GM18868 (cell line): ENCODE results near the gene NBEA.

Source experiments
- ATAC-seq: cut with Tn5 transposase; IDR thresholded peaks from one replicate; pipeline ENCODE4 v1.9.1; 2021; ENCODE audit warnings: mild to moderate bottlenecking, moderate library complexity; ENCODE audit not compliant: unreplicated experiment

The NBEA gene

DNA sequence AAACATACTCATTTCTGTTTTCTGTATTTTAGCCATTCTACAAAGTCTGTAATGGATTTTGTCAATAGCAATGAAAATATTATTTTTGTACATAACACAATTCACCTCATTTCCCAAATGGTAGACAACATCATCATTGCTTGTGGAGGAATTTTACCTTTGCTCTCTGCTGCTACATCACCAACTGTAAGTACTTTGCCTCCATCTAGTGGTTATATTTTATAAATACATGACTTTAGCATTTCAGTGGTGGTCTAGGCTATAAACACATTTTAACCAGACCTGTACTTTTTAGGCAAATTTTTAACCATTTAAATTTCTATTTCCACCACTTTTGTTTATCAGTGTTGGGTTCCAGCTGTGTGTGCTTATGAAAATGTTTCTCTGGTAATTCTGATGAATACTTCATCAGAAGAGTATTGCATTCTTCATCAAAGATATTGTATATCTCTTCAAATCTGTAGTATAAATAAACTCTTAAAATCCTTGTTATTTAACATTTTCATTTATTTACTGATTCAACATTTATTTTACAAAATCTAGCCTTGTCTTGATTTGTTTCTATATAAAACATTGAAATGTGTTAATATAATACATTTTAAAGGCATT is 222.4 kb downstream of the NBEA start:
- ATAC-seq = peak; percentile 61

DNA sequence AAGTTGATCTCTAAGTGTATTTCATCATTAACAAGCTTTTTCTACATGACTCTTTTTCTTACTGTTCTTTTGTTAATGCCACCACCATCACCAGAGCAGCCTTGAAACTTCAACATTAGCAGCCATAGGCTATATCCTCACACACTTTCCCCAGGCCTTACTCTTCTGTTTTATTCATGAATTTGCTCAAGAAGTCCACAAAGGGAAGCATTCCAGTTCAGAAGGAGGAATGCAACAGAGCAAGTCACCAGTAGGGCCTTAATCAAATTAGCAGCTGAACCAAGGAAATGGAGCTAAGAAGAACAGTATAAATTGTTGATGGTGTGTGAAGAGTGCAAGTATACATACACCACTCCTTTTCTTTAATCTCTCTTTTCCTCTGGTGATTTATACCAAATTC is 223.1 kb downstream of the NBEA start:
- no peak for ATAC-seq

DNA sequence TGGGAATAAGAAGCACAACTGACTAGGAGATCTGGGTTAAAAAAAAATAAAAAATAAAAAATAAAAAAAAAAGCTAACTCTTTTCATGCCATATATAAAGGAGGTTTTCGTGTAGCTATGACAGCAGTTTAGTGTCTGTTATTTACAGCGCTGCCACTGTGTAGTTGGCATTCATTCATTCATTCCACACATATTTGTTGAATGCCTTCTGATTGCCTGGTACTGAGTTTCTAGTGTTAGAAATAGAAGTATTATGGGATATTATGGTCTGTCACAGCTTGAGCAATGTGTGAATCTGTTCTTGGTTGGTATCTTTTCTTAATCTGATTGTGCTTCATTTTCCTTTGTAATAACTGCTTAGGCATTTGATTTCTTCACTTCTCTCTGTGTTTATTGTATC is 237.4 kb downstream of the NBEA start:
- ATAC-seq = no peak

DNA sequence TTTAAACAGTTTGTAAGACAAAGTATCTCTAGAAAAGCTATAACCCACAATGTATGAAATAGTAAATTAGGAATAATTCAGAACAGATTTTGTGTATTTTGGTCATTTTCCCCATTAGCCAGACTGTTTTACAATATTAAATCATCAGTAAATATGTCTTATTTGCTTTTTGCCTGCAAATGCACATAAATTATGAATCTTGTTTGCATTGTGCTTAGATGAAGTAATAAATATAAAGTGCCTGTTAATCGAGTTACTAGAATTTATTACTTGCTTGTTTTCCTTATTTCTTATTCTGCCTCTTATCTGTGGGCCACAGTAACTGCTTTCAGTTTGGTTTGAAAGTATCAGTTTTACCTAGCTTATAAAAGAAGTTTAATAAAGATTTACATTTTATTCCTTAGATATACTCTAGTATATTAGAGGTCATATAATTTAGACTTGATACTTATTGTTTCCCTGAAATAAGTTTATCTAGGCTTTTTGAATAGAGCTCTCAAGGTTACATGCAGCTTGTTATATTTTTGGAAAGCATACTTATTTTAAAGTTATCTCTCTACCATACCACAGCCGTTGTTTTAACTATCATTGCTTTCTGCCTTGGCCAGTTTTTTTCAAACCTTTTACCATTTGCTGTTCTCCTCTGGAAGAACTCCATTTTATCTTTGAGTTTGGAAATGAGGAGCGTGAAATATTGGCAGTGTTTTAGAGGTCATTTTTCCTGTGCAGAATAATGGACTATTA is 238.0 kb downstream of the NBEA start:
- no peak for ATAC-seq

DNA sequence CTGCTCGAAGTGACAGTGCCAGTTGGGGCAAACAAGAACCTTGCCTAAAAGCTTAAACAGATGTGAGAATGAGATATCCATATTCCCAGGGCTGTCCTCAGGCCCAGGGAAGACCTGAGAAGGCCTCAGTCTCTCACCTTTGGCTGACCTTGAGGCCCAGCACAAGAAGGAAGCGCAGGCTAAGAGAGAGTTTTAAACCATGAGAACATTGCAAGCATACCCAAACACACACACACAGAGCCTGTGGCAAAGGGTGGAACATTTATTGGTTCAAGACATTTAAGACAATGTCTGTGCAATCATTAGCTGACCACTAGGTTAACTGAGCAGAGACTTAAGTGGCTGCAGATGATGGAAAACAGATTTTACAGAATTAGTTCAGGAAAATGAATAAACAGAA is 248.2 kb downstream of the NBEA start:
- no peak for ATAC-seq

DNA sequence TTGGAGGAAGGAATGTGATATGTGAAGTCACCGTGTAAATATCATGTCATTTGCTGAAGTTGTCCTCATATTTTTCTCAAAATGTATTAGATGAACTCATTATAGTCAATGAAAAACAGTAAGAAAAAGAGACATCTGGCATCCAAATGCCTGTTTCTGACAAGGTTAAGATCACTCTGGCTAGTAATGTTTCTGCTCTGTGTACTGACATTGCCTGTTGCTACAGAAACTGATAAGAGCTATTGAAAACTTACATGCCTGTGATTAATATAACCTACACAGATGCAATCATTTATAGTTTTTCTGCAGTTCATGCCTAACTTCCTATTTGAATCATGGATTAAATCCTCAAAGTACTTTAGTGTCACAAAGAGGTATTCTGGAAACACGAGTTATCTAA is 249.8 kb downstream of the NBEA start:
- ATAC-seq = no peak

DNA sequence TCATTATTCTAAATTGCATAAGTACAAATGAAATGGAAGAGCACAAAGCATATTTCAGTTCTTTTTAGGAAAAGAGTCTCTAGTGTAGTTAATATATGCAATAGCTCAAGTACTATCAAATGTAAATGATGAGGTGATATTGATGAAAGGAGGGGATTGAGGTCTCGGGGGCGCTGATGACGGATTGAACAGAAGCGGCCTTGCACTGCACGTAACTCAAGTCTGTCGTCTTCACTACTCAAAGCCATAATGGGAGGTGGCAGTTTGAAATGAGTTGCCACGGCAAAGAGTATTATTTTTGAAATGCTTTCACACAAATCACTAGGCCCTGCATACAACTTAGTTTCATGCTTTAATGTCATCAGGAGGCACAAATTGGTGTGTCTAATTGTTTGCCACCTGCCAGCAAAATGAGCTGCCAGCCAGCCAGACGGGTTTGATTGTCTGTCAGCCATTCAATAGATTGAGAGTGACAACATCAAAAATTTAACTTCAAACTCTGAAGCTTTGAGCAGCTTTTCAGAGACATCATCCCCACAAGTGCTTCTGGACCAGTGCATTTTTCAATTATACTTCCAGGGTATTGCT is 256.6 kb downstream of the NBEA start:
- ATAC-seq = no peak

DNA sequence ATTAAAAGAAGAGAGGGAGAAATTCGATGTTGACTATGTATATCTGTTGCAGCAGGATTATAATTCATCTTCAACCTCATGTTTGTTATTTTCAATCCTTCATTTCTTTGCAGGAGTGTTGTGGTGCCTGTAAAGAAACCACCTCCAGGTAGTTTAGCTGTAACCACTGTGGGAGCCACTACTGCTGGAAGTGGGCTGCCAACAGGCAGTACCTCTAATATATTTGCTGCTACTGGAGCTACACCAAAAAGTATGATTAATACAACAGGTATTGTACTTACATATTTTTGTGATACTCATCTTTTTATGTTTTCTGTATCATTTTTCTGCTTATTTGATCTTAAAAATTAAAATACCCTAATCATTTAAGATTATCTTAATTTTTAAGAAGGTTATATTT is 266.5 kb downstream of the NBEA start:
- no peak for ATAC-seq

DNA sequence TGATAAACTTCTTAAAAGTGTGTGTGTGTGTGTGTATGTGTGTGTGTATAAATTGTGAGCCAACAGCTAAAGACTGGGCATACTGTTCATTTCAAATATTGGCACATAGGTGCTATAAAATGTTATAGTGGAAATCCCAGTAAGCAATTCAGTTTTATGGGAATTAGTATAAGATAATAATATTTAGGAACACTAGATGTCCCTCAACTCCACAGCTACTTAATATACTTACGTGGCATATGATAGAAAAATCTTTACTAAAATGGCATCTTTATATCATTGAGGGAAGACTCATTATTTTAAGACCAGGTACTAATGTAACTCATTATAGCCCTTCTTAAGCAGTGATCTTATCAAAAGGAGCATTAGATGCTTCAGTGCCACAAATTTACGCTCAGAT is 268.2 kb downstream of the NBEA start:
- no peak for ATAC-seq

DNA sequence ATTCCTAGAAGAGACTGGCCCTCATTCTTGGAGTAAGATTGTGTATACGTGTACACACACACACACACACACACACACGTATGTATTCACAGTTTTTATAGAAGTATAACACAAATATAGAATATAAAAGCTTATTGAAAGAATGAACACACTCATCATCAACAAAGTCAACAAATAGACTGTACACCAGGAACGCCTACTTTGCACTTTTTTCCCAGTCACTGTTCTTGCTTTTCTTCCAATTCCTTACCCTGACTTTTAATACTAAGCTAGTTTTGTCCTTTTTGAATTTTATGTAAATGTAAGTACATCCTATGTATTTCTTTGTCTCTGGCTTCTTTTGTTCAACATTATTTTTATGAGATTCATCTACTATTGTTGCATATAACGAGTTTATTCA is 269.9 kb downstream of the NBEA start:
- ATAC-seq = no peak

DNA sequence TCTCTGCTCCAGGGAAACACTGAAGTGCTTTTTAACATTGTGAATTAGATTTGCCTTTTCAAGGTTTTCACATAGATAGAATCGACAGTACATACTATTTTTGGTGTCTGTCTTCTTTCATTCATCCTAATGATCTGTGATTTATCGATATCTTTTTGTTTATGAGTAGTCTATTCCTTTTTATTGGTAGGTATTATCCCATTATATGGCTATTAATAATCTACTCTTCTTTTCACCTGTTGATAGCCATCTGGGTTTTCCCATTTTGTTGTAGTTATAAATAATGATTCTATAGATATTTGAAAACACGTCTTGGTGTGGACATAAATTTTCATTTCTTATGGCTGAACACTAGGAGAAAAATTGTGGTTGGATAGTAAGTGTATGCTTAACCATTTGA is 271.8 kb downstream of the NBEA start:
- no peak for ATAC-seq

DNA sequence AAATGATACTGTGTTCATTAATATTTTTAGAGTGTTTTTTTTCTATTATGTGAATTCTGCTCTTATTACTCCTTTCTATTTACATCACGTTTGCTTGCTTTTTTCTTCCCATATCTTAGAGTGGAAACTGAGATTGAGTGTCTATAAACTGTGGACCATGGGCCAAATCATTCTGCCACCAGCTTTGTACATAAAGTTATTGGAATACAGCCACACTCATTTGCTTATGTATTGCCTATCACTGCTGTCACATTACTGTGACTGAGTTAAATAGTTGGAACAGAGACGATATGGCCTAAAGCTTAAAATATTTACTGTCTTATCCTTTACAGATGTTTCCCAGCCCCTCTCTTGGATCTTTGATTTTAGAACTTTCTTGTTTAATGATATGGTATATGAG is 274.1 kb downstream of the NBEA start:
- ATAC-seq = no peak

DNA sequence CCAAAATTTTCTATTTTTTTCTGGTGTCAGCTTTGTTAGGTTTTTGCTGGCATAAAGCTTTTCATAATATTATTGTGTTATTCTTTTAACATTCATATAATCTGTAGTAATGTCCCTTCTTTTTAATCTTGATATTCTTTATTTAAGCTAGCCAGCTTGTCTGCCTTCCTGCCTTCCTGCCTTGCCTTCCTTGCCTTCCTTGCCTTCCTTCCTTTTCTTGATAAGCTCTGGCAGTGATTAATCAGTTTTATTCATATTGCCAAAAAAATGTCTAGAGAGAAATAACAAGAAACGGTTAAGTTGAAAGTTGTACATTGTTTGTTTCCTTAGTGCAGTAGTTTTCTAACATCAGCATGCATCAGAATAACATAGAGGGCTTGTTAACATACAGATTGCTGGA is 277.0 kb downstream of the NBEA start:
- no peak for ATAC-seq

DNA sequence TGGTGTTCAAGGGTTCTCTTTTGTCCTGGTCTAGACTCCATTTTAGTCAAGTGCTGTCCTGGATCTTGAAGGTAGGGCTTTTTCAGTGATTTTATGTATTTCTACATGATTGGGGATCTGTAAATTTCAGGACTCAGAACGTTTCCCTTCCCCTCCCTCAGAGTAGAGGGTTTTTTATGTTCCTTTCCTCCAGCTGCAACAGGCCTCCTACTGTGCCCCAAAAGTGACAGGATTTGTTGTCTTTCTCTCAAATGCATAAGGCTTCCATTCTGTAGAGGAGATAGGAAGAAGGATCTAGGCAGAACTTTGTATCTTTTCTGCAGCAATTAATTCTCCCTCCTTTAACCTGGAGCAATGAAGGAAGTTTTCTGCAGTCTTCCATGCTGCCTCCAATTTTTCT is 283.1 kb downstream of the NBEA start:
- ATAC-seq = no peak

DNA sequence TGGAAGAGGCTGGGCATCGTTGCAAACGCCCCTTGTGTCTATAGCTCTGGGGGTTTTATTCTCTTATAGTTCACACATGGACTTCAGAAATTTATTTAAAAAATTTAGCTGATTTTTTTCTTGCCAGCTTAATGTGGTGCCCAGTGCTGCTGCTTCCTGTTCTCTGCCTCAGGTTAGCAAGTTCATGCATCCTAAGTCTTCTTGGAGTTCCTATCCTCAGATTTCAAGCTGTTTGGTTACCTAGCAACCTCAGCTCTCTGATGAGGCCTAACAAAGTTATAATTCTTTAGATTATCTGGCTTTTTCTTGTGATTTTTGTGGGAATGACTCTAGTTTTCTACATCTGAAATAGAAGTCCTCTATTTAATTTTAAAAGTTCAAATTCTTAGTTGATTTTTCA is 283.5 kb downstream of the NBEA start:
- no peak for ATAC-seq

DNA sequence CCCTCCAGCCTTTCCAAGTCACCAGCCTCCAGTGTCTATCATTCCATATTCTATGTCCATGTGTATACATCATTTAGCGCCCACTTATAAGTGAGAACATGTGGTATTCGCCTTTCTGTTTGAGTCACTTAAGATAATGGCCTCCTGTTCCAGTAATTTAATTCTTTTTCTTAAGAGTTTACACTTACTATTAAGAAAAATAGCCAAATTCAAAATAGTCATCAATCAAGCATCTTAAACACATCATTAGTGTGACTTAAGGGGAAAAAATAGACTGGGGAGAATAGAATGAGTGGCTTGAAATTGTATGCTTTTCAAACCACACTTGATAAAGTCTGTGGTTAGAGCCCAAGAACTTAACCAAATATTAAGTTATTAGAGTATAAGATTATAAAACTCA is 286.5 kb downstream of the NBEA start:
- no peak for ATAC-seq

DNA sequence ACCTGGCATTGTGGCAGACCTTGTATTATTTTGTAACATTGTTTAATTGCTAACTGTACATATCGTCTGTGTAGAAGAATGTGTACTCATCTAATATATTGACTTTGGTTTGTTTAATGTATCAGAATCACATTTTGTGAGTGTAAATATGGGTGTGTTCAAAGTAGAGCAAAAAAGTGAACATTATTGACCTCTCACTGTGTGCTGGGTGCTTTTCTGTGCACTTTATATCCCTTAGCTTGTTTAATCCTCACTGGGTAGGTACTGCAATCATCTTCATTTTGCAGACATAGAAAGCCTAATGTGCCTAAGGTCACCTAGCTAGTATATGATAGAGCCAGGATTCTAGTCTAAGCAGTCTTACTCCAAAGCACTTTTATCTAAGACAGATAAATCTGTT is 289.4 kb downstream of the NBEA start:
- ATAC-seq = no peak

DNA sequence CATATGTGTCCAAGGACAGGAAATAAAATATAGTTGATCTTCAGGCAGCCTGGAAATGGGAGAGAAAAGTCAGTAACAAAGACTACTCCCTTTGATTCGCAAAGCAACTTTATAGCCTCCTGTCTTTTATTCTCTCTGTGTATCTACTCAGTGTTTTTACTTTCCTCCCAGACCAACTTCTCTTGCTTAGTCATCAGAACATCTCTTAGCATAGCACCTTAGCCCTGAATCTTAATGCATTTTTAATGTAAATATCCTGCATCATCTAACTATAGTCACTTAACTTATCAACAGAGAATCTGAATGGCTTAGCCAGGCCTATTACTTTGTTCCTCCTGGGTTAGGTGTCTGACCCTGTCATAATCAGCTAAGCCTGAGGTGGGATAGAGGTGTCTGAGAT is 296.2 kb downstream of the NBEA start:
- ATAC-seq = no peak

DNA sequence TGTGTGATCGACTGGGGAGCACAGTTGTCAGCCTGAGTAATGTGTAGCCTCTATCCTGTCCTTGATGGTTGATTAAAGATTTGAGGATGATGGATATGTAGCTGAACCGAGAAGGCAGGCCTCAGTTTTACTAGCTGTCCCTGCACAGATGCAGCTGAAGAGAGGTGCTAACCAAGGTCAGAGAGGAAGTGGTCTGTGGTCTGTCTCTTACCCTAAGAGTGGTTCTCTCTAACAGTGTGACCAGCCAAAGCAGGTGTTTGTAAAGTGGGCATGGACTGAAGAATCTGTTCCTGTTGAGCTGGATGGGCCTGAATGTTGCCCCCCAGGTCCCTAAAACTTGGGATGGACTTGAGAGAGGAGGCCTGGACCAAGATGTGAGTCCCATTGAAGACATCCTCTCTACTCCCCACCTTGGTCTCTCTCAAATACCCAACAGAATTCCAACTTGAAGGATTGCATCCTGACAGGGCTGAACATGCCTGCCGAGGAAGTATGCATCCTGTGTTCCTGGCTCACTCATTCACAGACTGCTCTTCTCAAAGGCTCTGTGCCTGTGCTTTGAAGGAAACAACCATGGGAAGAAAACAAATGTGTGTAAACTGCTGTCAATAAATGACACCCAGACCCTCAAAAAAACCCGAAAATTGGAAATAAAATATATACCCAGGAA is 310.6 kb downstream of the NBEA start:
- peak; percentile 77 for ATAC-seq

DNA sequence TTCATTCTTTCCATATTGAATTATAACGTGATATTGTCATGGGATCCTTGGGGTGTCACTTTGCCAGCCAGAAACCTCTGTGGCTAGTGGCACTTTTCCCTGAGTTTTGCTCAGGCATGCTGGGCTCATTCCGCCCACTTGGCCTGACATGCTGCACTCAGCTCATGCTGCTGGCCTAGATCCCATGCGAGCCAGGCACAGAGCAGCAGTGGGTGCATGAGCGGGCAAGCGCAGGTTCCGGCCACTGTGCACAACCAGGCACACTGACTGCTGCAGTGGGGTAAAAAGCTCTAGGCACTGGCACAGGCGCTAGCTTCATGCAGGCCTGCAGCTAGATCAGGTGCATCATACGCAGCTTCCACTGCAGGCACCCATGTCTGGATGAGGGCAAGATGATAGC is 313.2 kb downstream of the NBEA start:
- ATAC-seq = no peak

DNA sequence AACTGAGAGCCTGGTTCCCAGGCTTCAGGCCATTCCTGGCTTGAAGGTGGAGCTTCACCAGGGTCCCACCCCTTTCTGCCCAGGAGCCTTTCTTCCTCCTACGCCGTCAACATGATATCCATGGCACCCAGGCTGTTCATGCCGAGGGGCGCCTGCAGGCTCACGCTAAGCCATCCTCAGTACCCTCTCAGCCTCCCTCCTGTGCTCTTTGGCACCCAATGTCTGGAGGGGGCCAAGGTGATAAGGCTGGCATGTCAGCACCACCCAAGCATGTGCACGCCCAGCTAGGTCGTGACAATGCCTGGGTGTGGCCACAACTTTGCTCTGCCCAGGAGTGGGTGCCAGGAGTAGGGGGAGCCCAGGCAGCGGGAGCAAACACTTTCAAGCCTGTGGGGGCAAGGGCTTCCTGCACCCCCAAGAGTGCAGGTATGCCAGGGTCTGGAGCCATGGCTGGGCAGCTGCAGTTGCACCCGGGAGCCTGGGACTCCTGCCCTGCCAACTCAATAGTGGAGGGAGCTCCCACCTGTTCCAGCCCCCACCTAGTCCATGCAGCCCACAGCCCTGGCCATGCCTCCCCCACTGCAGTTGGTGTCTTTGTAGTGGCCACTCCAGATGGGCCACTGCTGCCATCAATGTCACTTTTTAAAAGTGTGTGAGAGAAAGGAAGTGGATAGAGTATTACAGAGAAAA is 314.5 kb downstream of the NBEA start:
- no peak for ATAC-seq
